SK-N-SH treated with all-trans-retinoic acid at 6 μM for 48 hours (cell line): ENCODE measurements around the gene HYI.

ENCODE experiments used
- ARNTL ChIP-seq: fragments of 450-650 bp; formaldehyde crosslinking; IDR thresholded peaks from 2 replicates; pipeline ENCODE4 v1.5.0; 2020; ENCODE audit warnings: low read depth, mild to moderate bottlenecking, moderate library complexity, borderline replicate concordance
- RARB ChIP-seq: fragments of 250-450 bp; sonication (Bioruptor Pico); IDR thresholded peaks from 2 replicates; pipeline ENCODE4 v1.8.0; 2021; ENCODE audit warnings: mild to moderate bottlenecking, moderate library complexity
- SNAI2 ChIP-seq: fragments of 250-450 bp; sonication (Bioruptor Pico); IDR thresholded peaks from 2 replicates; pipeline ENCODE4 v1.5.0; 2020; ENCODE audit warnings: mild to moderate bottlenecking, moderate library complexity
- TCF4 ChIP-seq: fragments of 250-450 bp; sonication (Bioruptor Pico); IDR thresholded peaks from 2 replicates; pipeline ENCODE4 v1.8.0; 2021; ENCODE audit warnings: mild to moderate bottlenecking, moderate library complexity, borderline replicate concordance
- ZC3H10 ChIP-seq: fragments of 250-450 bp; sonication (Bioruptor Pico); IDR thresholded peaks from 2 replicates; pipeline ENCODE4 v1.5.1; 2021; ENCODE audit warnings: mild to moderate bottlenecking, moderate library complexity
- ZFP3 ChIP-seq: fragments of 250-450 bp; sonication (Bioruptor Pico); IDR thresholded peaks from 2 replicates; pipeline ENCODE4 v1.5.0; 2020; ENCODE audit warnings: mild to moderate bottlenecking, moderate library complexity
- ZFP30 ChIP-seq: fragments of 450-650 bp; formaldehyde crosslinking; IDR thresholded peaks from 2 replicates; pipeline ENCODE4 v1.5.0; 2022; ENCODE audit warnings: mild to moderate bottlenecking, moderate library complexity
- ZNF70 ChIP-seq: fragments of 450-650 bp; formaldehyde crosslinking; IDR thresholded peaks from 2 replicates; pipeline ENCODE4 v1.5.0; 2020; ENCODE audit warnings: mild to moderate bottlenecking, moderate library complexity
- ZNF8 ChIP-seq: fragments of 450-650 bp; formaldehyde crosslinking; IDR thresholded peaks from 2 replicates; pipeline ENCODE4 v1.5.0; 2020; ENCODE audit warnings: mild to moderate bottlenecking, moderate library complexity
- TF ChIP-seq, protein P1 (sequence below): fragments of 250-450 bp; sonication (Bioruptor Pico); IDR thresholded peaks from 2 replicates; pipeline ENCODE4 v1.8.0; 2020; ENCODE audit warnings: mild to moderate bottlenecking, moderate library complexity, borderline replicate concordance
- TF ChIP-seq, protein P2 (sequence below): fragments of 250-450 bp; sonication (Bioruptor Pico); IDR thresholded peaks from 2 replicates; pipeline ENCODE4 v1.5.1; 2020; ENCODE audit warnings: low read depth, mild to moderate bottlenecking, moderate library complexity
- TF ChIP-seq, protein P3 (sequence below): fragments of 250-450 bp; sonication (Bioruptor Pico); IDR thresholded peaks from 2 replicates; pipeline ENCODE4 v1.5.0; 2020; ENCODE audit warnings: mild to moderate bottlenecking, moderate library complexity

DNA sequence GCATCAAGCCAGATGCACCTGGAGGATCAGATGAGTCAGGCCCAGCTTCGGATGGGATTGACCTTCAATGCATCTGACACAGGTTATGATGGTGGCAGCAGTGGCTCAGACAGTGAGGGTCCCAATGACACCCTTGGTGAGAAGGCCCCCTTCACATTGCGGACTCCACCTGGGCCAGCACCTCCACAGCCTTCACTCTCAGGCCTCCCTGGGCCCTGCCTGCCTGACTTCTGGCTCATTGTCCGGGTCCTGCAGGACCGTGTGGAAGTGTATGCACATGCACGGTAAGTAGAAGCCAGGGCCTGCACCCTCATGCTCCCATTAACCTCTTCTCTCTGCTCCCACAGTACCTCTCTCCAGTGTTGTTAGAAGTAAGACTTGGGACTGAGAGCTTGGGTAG is 20.8 kb downstream of the HYI start:
- TF ChIP-seq RARB (CRISPR knock-in tag) (no peak), ZFP30 (CRISPR knock-in tag) (no peak), ARNTL (no peak), ZNF70 (CRISPR knock-in tag) (no peak), ZFP3 (CRISPR knock-in tag) (no peak), ZC3H10 (CRISPR knock-in tag) (no peak), SNAI2 (CRISPR knock-in tag) (no peak), ZNF8 (CRISPR knock-in tag) (no peak), TCF4 (CRISPR knock-in tag) (no peak)
- TF ChIP-seq, protein P1, sequence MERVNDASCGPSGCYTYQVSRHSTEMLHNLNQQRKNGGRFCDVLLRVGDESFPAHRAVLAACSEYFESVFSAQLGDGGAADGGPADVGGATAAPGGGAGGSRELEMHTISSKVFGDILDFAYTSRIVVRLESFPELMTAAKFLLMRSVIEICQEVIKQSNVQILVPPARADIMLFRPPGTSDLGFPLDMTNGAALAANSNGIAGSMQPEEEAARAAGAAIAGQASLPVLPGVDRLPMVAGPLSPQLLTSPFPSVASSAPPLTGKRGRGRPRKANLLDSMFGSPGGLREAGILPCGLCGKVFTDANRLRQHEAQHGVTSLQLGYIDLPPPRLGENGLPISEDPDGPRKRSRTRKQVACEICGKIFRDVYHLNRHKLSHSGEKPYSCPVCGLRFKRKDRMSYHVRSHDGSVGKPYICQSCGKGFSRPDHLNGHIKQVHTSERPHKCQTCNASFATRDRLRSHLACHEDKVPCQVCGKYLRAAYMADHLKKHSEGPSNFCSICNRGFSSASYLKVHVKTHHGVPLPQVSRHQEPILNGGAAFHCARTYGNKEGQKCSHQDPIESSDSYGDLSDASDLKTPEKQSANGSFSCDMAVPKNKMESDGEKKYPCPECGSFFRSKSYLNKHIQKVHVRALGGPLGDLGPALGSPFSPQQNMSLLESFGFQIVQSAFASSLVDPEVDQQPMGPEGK (CRISPR knock-in tag): no peak
- TF ChIP-seq, protein P2, sequence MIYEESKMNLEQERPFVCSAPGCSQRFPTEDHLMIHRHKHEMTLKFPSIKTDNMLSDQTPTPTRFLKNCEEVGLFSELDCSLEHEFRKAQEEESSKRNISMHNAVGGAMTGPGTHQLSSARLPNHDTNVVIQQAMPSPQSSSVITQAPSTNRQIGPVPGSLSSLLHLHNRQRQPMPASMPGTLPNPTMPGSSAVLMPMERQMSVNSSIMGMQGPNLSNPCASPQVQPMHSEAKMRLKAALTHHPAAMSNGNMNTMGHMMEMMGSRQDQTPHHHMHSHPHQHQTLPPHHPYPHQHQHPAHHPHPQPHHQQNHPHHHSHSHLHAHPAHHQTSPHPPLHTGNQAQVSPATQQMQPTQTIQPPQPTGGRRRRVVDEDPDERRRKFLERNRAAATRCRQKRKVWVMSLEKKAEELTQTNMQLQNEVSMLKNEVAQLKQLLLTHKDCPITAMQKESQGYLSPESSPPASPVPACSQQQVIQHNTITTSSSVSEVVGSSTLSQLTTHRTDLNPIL (CRISPR knock-in tag): no peak
- TF ChIP-seq, protein P3, sequence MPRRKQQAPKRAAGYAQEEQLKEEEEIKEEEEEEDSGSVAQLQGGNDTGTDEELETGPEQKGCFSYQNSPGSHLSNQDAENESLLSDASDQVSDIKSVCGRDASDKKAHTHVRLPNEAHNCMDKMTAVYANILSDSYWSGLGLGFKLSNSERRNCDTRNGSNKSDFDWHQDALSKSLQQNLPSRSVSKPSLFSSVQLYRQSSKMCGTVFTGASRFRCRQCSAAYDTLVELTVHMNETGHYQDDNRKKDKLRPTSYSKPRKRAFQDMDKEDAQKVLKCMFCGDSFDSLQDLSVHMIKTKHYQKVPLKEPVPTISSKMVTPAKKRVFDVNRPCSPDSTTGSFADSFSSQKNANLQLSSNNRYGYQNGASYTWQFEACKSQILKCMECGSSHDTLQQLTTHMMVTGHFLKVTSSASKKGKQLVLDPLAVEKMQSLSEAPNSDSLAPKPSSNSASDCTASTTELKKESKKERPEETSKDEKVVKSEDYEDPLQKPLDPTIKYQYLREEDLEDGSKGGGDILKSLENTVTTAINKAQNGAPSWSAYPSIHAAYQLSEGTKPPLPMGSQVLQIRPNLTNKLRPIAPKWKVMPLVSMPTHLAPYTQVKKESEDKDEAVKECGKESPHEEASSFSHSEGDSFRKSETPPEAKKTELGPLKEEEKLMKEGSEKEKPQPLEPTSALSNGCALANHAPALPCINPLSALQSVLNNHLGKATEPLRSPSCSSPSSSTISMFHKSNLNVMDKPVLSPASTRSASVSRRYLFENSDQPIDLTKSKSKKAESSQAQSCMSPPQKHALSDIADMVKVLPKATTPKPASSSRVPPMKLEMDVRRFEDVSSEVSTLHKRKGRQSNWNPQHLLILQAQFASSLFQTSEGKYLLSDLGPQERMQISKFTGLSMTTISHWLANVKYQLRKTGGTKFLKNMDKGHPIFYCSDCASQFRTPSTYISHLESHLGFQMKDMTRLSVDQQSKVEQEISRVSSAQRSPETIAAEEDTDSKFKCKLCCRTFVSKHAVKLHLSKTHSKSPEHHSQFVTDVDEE (CRISPR knock-in tag): no peak
